GM19351 (cell line): Measurements from ENCODE around the gene FOXD4L4.
"Not testable (repeated sequence)": the region's sequence is repeated elsewhere in the genome, so short reads cannot be mapped to it uniquely, and the experiment has no call there.

Experiments
- ATAC-seq: cut with Tn5 transposase; IDR thresholded peaks from one replicate; pipeline ENCODE4 v1.9.1; 2021; ENCODE audit warnings: mild to moderate bottlenecking, moderate library complexity; ENCODE audit not compliant: unreplicated experiment

FOXD4L4 gene

DNA sequence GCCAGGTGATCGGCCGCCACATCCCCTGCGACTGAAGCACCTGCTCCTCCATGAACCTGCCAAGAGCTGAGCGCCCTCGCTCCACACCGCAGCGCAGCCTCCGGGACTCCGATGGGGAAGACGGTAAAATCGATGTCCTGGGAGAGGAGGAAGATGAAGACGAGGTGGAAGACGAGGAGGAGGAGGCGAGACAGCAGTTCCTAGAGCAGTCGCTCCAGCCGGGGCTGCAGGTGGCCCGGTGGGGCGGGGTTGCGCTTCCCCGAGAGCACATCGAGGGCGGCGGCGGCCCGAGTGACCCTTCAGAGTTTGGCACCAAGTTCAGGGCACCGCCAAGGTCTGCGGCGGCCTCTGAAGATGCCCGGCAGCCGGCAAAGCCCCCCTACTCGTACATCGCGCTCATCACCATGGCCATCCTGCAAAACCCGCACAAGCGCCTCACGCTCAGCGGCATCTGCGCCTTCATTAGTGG lies at the start of gene FOXD4L4:
FOXD4L4 (plus strand) TSS at position 51 of the 469 bp plus-strand sequence; CDS start at position 51, 0 bp downstream.
- not testable (repeated sequence) for ATAC-seq

DNA sequence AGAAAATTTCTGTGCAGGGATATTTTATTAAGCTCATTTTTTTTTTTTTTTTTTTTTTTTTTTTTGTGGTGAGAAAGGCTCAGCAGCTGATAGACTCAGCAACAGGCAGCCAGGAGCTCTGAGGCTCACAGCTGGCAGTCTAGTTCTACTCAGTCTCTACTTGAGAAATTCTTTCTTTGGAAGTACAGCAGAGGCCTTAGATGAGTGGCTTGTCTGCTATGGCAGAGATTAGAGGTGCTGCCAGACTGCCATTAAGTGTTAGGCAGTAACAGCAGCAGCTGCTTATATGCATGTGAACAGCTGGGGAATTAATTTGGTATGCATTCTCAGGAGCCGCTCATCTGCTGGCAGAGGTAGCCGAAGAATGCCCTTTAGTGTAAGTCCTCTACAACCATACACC lies 33.4 kb upstream of the FOXD4L4 start:
- not testable (repeated sequence) for ATAC-seq

DNA sequence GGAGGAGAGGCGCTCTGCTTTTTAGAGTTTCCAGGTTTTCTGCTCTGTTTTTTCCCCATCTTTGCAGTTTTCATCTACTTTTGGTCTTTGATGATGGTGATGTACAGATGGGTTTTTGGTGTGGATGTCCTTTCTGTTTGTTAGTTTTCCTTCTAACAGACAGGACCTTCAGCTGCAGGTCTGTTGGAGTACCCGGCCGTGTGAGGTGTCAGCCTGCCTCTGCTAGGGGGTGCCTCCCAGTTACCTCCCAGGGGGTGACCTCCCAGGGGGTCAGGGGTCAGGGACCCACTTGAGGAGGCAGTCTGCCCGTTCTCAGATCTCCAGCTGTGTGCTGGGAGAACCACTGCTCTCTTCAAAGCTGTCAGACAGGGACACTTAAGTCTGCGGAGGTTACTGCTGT lies 22.5 kb upstream of the FOXD4L4 start:
- not testable (repeated sequence) for ATAC-seq

DNA sequence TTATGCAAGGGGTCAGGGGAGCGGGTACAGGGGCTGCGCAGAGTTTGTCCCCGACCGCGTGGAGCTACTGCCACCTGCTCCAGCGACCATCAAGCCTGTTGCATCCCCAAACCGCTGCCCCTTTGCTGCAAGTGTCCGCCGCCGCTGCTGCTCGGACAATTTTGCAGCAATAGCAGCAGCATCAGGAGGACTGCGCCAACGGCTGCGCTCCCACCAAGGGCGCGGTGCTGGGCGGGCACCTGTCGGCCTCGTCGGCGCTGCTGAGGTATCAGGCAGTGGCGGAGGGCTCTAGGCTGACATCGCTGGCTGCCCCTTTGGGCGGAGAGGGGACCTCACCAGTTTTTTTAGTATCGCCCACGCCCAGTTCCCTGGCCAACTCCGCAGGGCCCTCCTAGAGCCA lies 1.2 kb downstream of the FOXD4L4 start:
- ATAC-seq: not testable (repeated sequence)
